Right lobe of liver (tissue), 6 donors: ENCODE data around the gene WDR48. TPM values are rescaled to one million over a fixed set of nuclear protein-coding genes. Genes with fewer than 3 reads are reported as not detected.

Source experiments
- ATAC-seq, 4 donors: fragments of 200-7000 bp; cut with Tn5 transposase; one replicate each; pipeline ENCODE4 v1.9.1; 2020; ENCODE audit warnings: mild to moderate bottlenecking in 4 of 4, moderate library complexity in 4 of 4
- DNase-seq, 3 donors: peaks; one replicate each; pipeline ENCODE4 v3.0.0-alpha.2; 2020
- H3K27ac ChIP-seq, 3 donors: fragments of 200-600 bp; one replicate each; pipeline ENCODE4 v1.8.0; 2022
- H3K27me3 ChIP-seq, 2 donors: fragments of 200-600 bp; one replicate each; pipeline ENCODE4 v1.8.0; 2022
- H3K36me3 ChIP-seq, 4 donors: fragments of 200-600 bp; sonication (generic) in 1 of 4; one replicate each; pipeline versions ENCODE4 v1.5.1 to v1.8.0; 2017 to 2022; ENCODE audit warnings: control low read depth in 1 of 4
- H3K4me1 ChIP-seq, 4 donors: fragments of 200-600 bp; sonication (generic) in 1 of 4; one replicate each; pipeline versions ENCODE4 v1.5.1 to v1.8.0; 2017 to 2022; ENCODE audit warnings: control low read depth in 1 of 4
- H3K4me3 ChIP-seq, 3 donors: fragments of 200-600 bp; one replicate each; pipeline ENCODE4 v1.8.0; 2022
- H3K9me3 ChIP-seq, 4 donors: fragments of 200-600 bp; sonication (generic) in 1 of 4; one replicate each; pipeline versions ENCODE4 v1.5.1 to v1.8.0; 2017 to 2022; ENCODE audit warnings: control low read depth in 1 of 4
- POLR2A ChIP-seq: fragments of 450-650 bp; IDR thresholded peaks from one replicate; pipeline ENCODE4 v1.6.1; 2017; ENCODE audit warnings: antibody characterized with exemption, mild to moderate bottlenecking
- WGBS: methylation state at CpG from one replicate; pipeline ENCODE4 v1.1.6; 2018; ENCODE audit warnings: low coverage, low lambda C conversion rate; ENCODE audit not compliant: insufficient coverage; ENCODE audit errors: missing lambda C conversion rate; 5-methylcytosine and 5-hydroxymethylcytosine counted together
- intact Hi-C, 2 donors: fragments of 100-400 bp; cut with DNase I; formaldehyde crosslinking; loops; one replicate each; pipeline versions ENCODE4 v1.11.2 to v1.14.1; 2022
- total RNA-seq, 6 experiments: library from RNA; depleted of rRNA in 2 of 6; stranded (reverse); fragments of >200 nt in 2 of 6; fragmentation: NEBNext Ultra II Directional in 3 of 6; extraction: Animal tissue kit (Norgen Biotek cat#: 25700) in 3 of 6; gene quantifications; one replicate each; pipeline versions ENCODE4 v1.1.0 to v1.2.4, GENCODE V29; 2016 to 2023
- TF ChIP-seq, protein P1 (sequence below), 4 donors: fragments of 200-600 bp in 3 of 4; fragments of 450-650 bp in 1 of 4; IDR thresholded peaks; one replicate each; pipeline versions ENCODE4 v1.5.1 to v1.8.0; 2016 to 2022; ENCODE audit warnings: antibody characterized with exemption in 4 of 4, mild to moderate bottlenecking in 2 of 4
- donor health status: DM: no; HTN: yes; CAD: no.
- donor health status: DM: no; HTN: no; CAD: no.
- donor health status: DM: no; HTN: no; CAD: no.
- donor health status: DM: no; HTN: yes; CAD: no.
- donor health status: DM: no; HTN: yes; CAD: no.

The WDR48 gene
- total RNA-seq, 6 experiments from 2014 or later = 11.3 to 21.9 (median 18.3) TPM

DNA sequence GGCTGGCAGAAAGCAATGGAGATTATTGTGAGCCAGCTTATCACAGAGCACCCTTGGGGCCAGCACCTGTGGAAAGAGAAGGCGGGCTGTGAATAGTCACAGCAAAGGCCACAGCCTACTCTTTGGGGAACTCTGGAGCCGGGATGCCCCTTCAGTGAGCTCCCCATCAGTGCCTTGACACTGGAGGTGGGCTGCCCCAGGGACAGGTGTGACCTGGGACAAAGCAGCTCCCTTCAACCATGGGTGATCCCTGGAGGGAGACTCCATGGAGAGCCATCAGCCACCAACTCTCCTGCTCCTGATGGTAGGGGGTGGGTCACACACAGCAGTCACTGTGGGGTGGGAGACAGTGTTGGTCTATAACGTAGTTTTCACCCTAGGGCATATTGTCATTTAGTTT lies 61.5 kb downstream of the WDR48 start:
- peaks cover 0 to under 1% (median under 1%) of the 10 kb centered on the region in 4 donors for H3K4me1 ChIP-seq
- DNase-seq (peak in 1 of 3 donors; percentile 30), ATAC-seq (no peak)
- H3K9me3 ChIP-seq = no peaks in the 10 kb centered on the region
- H3K27me3 ChIP-seq = no peaks in the 10 kb centered on the region
- H3K4me3 ChIP-seq = no peak overlapping the region
- H3K36me3 ChIP-seq = no peaks in the 10 kb centered on the region
- TF ChIP-seq, protein P1, sequence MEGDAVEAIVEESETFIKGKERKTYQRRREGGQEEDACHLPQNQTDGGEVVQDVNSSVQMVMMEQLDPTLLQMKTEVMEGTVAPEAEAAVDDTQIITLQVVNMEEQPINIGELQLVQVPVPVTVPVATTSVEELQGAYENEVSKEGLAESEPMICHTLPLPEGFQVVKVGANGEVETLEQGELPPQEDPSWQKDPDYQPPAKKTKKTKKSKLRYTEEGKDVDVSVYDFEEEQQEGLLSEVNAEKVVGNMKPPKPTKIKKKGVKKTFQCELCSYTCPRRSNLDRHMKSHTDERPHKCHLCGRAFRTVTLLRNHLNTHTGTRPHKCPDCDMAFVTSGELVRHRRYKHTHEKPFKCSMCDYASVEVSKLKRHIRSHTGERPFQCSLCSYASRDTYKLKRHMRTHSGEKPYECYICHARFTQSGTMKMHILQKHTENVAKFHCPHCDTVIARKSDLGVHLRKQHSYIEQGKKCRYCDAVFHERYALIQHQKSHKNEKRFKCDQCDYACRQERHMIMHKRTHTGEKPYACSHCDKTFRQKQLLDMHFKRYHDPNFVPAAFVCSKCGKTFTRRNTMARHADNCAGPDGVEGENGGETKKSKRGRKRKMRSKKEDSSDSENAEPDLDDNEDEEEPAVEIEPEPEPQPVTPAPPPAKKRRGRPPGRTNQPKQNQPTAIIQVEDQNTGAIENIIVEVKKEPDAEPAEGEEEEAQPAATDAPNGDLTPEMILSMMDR (IDR thresholded peaks at IDR 0.05) = no peak
- TF ChIP-seq POLR2A = no peak
- WGBS = 89% methylated on average over 1 of the region's 3 CpGs
- intact Hi-C loops = no loop called here
- no peak overlapping the region for H3K27ac ChIP-seq

DNA sequence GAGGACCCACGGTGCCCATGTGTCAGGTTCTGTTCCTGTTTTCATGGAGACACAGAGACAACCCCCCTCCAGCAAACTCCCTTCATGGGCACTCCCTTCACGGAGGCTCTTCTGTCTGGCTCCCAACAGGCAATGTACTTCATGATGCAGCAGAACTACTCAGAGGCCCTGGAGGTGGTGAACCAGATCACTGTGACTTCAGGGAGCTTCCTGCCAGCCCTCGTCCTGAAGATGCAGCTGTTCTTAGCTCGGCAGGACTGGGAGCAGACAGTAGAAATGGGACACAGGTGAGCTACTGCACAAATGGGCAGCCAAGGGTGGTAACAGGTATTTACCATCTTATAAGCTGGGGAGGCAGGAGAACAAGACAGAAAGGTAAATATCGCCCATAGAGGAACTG lies 62.6 kb downstream of the WDR48 start:
- H3K27ac ChIP-seq = no peak overlapping the region
- no peaks in the 10 kb centered on the region for H3K27me3 ChIP-seq
- TF ChIP-seq, protein P1 (IDR thresholded peaks at IDR 0.05) = no peak
- no peak for TF ChIP-seq POLR2A
- peaks cover 0 to 4% (median 0%) of the 10 kb centered on the region in 4 donors for H3K4me1 ChIP-seq
- DNase-seq (peak in 1 of 3 donors; percentile 22), ATAC-seq (no peak)
- WGBS = 75% methylated on average over 4 of the region's 5 CpGs
- intact Hi-C loops = no loop called here
- H3K4me3 ChIP-seq = no peak overlapping the region
- H3K9me3 ChIP-seq = no peaks in the 10 kb centered on the region
- H3K36me3 ChIP-seq = no peaks in the 10 kb centered on the region

DNA sequence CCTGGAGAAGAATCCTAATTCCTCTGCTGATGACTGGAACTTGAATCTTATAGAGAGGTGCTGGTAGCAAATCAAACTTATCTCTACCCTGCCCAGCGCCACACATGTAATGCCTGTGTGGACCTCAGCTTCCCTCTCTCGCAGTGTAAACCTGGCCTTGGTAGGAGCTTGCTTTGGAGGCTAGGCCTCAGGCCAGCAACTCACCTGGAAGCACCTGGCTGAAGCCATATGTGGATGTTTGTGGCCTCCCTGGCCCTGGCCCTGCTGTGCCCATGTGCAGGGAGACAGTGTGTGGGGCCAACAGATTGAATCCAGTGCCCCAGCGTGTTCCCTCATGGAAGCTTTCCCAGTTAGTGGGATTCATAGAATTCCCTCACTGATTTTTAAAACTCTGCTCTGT lies 64.1 kb downstream of the WDR48 start:
- TF ChIP-seq POLR2A = no peak
- TF ChIP-seq, protein P1 (IDR thresholded peaks at IDR 0.05) = no peak
- Histone ChIP-seq H3K4me3 (no peak overlapping the region), H3K4me1 (peaks cover 0 to 9% (median 0%) of the 10 kb centered on the region in 4 donors), H3K27me3 (no peaks in the 10 kb centered on the region), H3K27ac (no peak overlapping the region), H3K36me3 (no peaks in the 10 kb centered on the region), H3K9me3 (no peaks in the 10 kb centered on the region)
- ATAC-seq (no peak), DNase-seq (no peak)
- intact Hi-C loops = no loop called here
- WGBS = 83% methylated on average over 1 of the region's 3 CpGs

DNA sequence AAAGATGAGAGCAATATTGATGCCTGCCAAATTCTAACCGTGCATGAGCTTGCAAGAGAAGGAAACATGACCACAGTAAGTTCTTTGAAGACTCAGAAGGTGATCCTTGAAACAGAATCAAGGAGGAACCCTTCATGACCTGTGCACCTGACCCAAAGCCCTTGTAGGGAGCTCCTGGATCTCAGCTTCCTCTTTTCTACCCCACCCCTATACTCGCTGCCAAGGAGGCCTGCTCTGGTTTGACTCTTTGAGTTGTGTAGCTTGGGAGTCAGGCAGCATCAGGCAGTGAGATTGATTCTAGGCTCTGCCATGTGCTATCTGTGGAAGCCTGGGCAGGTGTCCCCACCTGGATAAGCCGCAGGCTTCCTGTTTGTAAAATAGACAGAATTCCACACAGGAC lies 66.3 kb downstream of the WDR48 start:
- intact Hi-C loops = no loop called here
- DNase-seq = no peak
- no peaks in the 10 kb centered on the region for H3K36me3 ChIP-seq
- WGBS = 74% methylated on average over 3 of the region's 3 CpGs
- no peak overlapping the region for H3K4me3 ChIP-seq
- TF ChIP-seq, protein P1 (IDR thresholded peaks at IDR 0.05) = no peak
- TF ChIP-seq POLR2A = no peak
- no peak for ATAC-seq
- H3K4me1 ChIP-seq = peaks cover 0 to 9% (median 0%) of the 10 kb centered on the region in 4 donors
- no peak overlapping the region for H3K27ac ChIP-seq
- H3K27me3 ChIP-seq = no peaks in the 10 kb centered on the region
- no peaks in the 10 kb centered on the region for H3K9me3 ChIP-seq
